NCI-H1436 treated with DMSO at 0.1 percent for 48 hours (cell line): Measurements from ENCODE around the gene LSAMP.

ENCODE experiments used
- DNase-seq: peaks from one replicate; lab custom pipeline; 2025; lab: John Stamatoyannopoulos, UW

The LSAMP gene

DNA sequence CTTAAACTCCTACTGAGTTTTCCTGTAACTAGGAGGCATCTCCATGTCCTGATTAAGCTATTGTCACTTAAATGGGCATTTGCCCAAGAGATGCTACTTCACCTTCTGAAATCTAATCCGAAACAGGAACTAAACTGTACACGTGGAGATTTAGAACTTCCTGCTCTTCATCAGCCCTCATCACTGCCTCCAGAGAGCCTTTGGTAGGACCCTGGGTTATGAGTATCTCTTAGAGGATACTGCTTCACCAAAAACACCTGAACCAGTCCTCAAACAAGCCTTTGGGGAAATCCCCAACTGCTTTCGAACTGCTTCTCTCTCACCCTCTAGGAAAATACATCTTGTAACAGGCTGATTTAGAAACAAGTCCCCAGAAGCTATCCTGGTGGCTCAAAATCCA, 501.7 kb downstream of the LSAMP start:
- DNase-seq = no peak

DNA sequence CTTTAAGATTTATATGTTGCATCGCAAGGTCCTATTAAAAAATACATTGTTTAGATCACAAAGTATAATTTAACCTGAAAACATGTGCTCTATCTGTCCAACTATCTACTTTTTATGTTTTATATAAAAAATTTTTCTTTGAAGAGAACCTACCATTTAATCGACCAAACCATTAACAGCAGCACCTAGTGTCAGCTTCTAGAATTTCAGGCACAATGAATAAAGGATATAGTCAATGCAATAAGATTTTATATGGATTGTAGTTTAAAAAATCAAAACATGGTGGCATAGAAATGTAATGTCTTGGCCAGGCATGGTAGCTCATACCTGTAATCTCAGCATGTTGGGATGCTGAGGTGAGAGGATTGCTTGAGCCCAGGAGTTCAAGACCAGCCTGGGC, 508.2 kb downstream of the LSAMP start:
- DNase-seq = no peak

DNA sequence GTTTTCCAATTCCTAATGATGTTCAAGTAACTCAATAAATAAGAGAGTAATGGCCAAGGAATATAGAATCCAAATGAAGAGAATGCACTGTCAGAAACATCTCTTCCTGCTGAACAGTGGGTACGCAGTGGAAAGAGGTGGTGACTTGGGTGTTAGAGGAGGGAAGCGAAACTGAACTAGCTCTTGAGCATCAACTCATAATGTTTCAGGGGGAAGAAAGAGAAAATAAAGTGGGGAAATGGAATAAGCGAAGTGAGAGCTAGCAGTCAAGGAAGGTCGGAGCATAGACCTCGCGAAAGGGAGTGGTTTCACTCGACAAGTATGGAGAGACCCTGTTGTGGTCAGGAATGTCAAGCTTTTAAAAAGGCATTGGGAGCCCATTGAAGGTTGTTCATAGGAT, 512.5 kb downstream of the LSAMP start:
- no peak for DNase-seq

DNA sequence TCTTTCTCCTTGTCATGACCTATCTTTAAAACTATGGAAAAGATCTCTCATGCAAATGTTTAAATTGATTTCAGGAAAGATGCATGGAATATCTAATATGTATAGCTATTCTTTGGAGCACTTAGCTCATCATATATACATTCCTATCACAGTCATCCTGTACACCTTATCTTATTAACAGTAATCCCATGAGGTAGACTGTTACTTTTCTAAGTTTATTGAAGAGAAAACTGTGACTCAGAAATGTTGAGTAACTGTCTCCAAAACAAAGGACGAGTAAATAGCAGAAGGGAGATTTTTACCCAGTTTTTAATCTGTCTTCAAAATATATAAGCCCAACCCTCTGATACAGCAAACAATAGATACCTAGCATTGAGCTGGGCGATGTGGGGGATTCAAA, 513.7 kb downstream of the LSAMP start:
- DNase-seq = no peak

DNA sequence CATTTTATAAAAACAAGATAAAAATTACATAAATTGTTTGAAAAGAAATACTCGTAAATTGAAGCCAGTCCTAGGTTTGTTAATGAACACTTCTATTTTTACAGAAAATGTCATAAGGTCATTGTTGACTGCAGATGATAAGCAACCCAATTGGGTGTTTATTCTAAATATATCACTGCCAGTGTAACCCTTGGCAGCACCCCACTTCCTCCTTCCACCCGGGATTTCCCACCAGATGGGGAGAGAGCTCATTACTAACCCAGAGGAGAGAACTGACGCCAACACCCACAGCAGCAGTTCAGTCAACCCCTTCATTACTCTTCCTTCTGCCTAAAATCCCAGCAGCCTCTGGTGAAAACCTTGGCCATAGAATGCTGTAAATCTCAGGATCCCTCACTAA, 514.4 kb downstream of the LSAMP start:
- DNase-seq = no peak

DNA sequence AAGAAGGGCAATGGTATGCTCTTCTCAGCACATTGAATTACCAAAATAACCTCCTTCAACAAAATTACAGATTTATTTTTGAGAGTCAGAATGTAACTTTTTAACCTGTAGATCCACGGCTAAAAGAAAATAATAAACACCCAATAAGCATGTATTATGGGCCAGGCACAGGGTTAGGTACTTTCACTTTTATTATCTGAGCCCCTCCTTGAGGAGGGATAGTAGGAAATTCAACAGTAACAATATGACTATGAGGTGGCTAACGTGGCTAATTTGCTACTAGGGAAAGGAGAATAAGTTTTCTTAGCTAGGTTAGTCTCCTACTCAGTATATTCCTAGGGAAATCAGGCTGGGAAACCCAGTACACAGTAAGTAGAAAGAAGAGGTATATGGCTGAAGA, 515.1 kb downstream of the LSAMP start:
- DNase-seq = no peak

DNA sequence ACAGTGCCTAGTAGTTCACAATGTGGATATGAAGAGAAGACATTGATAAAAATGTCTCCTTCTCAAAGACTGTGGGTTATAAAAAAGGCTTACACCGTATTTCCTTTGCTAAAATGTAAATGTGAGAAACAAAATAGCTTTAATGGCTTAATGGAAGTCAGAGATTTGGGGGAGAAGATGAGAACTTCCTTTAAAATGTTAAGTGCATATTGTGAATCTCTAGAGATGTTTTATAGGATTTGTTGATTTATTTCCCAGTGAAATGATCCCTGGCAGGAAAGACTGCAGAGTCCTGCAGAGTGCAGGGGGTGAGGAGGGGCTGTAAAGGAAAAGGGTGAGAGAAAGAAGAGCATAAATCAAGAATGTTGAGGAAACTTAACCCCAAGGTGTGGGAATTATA, 516.9 kb downstream of the LSAMP start:
- no peak for DNase-seq

DNA sequence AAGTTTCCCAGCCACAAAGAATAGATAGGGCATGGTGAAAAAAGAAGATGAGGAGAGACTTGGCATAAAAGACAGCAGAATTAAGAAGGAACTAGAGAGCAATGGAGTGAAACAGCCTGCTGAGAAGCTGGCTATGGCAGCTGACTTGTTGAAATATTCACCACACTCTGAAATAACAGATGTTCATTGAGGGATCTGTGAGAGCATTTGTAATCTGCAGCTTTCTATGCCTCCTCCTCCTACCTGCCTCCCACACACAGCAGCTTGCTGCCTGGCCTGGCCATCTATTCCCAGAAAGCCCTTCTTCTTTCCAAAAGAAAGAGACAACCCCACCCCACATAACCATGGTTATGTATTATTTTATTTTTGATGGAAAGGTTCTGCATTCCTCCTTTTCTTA, 518.1 kb downstream of the LSAMP start:
- DNase-seq = no peak

DNA sequence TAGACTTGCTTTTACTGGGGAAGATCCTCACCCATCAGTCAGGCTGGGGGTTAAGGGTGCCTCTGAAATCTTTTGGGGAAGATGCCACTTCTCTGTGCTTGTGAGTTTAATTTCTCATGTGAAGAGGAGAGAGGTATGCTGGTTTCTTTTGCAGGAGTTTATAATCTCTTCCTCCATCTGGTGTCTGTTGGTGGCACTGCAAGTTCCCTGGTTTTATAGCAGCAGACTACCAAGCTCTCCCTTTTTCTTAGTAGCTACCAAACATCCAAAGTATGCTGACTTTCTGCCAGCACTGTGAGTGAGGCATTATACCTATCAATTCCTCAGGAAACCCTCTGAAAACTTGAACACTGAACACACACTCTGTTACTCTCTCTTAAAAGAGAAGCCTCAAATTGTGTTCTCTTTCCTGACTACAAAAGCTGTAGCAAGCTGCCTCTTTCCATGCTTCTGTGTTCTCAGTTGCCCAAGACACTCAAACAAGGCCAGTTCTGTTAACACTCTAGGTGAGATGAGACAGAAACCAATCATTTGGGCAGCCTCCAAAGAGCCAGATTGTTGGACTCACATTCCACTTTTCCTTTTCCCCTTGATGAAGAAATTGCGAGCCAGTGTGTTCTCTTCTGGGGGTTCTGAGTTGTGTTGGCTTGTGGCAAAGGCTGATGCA, 522.5 kb downstream of the LSAMP start:
- no peak for DNase-seq

DNA sequence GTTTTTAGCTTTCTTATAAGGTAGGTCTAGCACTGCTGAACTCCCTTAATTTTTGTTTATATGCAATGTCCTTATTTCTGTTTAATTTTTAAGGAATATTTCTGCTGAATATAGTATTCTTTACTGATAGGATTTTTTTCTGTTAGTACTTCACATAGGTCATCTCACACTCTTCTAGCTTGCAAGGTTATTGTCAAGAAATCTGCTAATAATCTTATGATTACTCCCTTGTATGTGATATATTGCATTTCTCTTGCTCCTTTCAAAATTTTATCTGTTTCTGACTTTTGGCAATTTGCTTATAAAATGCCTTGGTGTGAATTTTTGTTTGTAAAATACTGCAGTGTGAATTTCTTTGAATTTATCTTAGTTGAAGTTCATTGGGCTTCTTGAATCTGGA, 523.6 kb downstream of the LSAMP start:
- no peak for DNase-seq

DNA sequence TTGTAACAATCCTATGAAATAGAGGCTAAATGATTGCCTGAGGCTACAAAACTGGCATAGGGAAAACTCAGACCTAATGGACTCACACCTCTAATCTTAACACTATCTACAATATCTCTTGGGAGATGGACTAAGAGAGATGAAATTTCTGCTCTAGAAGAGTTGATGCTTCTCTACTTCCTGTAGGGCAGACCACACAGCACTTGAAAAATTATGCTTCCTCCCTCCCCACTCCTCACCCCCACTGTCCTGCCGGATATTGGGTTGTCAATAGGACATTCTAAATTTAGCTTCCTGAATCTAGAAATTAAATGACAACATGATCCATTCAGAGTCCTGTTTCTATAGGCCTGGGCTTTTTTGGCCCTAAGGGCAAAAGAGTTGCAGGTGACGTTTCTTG, 526.4 kb downstream of the LSAMP start:
- DNase-seq = no peak

DNA sequence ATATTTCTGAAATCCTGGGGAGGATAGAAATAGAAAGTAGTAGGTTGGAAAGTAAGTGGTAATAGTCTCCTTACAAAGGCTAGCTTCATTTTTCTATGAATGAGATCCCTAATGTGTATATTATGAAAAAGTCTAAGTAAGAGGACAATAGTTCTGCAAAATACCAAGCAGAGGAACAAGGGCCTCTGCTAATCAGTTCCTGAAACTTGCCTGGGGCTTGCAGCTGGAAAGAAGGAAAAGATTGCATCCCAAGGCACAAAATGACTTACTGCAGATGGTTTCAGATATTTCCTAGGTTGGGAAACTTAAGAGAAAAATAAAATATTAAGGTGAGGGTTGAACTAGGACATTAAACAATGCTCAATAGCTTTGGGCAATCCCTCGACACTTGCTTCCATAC, 528.4 kb downstream of the LSAMP start:
- no peak for DNase-seq

DNA sequence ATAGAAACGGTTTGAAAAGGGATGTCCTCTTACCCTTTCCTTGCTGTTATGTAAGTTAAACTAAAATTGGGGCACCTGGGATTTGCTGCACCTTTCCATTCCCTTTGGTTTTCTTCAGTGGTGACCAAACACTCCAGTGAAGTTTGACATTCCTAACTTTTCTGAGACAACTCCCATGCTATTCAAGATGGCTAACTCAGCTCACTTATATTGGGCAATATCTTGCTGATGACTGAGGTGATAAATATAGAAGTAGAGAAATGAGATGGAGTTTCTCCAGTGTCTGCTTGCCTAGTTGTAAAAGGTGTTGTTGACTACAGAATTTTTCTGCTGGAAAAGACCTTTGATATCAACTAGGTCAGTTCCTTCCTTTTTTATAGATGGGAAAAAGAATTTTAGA, 530.2 kb downstream of the LSAMP start:
- DNase-seq = no peak

DNA sequence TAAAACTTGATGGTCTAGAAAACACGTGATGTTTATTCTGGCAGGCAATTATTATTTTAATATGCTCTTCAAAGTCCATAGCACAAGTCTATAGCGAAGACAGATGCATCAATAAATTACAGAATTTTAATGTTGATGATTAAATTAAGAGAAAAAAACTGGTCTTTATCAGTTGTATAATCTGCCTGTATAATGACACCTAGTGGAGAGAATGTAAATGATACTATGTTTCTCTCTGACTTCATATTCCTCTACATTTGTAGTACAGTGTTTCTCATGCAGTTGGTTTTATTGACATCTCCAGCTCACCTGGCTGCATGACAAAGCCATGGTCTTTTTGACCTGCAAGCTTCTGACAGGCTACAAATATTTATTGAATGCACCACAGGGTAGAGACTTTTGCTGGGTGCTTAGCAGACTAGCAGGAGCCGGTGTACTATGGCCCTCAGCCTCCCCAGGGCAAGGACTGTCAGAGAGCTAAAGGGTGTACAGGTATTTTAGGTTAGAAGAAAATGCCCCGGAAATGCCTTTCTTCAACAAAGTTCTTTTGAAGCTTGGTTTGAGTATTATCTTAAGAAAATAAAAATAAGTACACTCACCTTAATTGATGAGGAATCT, 532.1 kb downstream of the LSAMP start:
- DNase-seq = no peak

DNA sequence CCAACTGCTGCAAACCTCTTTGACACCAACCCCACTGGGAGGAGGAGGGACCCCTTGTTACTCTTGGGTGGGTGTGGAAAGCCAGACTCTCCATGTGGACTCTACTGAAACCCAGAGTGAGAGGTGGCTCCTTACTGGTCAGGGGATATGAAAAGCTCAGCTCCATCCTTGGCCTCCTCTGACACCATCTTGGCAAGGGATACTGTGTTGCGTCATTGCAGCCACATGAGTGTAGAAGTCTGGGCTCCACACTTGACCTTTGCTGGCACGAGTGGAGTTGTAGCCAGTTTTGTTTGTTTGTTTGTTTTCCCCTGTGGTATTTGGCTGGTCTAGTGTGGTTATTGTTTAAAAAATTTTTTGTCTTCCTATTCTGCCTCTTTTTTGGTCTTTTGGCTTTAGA, 532.9 kb downstream of the LSAMP start:
- DNase-seq = no peak

DNA sequence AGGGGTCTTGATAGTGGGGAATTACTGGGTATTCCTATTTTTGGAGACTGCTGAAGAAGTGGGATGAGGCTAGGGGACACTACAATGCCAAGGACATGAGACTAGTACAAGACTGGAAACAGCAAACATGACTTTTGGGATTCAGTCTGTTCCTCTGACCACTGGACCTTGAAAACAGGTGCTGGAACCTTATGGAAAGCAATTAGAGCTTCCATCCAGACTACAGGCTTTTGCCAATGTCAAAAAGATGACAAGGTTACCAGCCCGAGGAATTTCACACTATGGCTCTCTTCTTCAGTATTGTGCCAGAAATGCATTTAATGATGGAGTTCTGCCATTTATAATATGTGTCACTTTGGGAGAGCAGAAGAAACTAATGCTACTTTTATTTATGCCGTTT, 539.4 kb downstream of the LSAMP start:
- no peak for DNase-seq

DNA sequence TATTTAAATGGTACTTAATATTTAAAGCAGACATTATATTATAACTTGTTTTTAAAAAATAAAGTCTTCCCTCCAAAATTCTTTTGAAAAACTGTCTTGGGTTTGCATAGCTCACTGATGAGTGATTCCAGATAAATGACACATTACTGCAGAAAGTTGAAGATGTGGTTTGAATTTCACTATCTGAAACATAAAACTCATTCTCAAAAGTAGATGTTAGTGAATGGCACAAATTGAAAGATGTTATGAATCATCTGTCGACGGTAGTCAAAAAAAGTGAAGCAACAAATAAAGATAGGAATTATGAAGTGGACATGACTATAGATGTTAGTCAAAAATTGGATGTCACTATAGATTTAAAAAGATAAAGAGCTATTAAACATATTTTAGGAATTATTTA, 541.4 kb downstream of the LSAMP start:
- no peak for DNase-seq

DNA sequence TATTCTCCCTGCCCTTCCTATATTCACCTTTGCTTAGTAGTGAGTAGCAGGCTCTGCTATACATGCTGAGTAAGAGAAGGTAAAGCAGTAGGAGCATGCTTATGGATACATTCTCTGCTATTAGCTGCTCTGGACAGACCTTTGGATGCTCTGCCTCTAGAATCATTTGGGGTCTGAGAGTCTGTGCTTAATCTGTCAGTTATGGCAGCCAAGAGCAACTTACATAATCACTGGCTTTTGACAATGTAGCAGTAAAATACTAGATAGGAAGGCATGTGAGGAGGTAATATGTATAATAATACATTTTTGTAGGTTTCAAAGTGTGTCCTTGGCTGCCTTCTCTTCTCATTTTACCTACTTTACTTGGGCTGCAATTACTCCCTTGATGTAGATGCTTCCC, 544.3 kb downstream of the LSAMP start:
- DNase-seq = no peak

DNA sequence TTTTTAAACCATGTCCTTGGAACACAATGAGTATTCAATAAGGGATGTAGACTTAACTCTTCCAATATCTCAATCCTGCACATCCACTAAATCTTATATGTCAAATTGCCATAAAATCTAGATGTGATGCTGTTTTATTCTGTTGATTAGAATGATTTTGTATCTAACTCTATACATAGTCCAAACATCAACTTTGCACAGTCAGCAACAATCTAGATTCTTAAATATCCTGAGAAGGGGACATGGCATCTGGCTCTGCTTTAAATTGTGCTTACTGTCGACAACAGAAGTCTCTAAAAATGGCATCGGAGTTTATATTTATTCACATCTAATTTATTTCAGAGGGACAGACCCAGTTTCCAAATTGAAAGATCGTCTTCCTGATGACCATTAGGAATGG, 545.8 kb downstream of the LSAMP start:
- DNase-seq = no peak

DNA sequence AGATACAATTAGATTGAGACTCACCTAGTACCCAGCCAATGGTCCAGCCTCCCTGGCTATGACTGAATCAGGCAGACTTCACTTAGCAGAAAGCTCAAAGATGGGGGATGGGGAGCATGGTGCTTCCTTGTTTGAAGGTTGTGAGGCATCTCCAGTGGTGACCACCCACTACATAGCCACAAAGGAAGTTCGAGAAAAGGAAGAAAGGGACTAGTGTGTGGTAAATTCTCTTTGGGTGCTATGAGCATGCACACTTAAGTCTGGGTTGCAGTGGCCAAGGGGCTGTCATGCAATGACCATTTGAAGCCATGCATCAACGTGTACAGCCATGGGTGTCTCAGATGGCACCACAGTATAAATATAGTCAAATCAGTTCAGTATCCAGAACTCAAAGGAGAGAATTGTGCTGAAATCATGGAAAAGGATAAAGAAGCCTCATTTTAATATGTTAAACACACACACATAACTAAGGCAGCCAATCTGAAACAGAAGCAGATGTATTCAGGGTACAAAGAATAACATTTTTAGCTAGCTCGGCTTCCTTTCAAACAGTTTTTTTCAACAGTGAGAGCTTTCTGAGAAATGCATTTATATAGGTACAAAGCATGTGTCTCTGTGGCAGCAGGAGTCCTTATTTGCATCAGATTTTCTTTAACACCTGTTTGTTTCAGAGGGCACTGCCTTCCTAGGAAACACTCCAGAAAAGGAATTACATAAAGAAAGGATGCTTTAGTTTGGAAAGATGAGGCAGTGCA, 546.5 kb downstream of the LSAMP start:
- no peak for DNase-seq

DNA sequence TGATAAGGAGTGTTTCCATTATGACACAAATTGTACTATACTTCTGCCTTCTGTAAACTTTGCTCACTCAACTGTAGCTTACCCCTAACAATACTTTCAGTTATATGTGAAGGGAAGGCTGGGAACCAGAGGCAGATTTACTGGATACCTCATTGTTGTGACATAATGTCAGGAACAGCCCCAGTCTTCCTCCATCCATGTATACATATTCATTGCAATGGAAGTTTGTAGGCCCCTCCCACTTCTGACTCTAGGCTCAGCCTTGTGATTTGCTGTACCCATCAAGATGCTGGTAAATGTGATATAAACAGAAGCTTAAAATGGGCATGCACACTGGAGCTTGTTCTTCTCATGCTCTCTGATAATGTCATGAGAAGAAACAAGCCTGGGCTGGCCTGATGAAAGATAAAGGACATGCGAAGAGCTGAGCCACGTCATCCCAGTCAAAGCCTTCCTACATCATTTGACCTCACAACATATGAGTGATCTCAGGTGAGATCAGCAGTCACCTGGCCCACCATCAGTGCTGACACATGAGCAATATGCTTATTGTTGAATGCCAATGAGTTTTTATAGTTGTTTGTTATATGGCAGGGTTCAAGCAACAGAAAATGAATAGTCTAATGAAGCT, 554.2 kb downstream of the LSAMP start:
- no peak for DNase-seq

DNA sequence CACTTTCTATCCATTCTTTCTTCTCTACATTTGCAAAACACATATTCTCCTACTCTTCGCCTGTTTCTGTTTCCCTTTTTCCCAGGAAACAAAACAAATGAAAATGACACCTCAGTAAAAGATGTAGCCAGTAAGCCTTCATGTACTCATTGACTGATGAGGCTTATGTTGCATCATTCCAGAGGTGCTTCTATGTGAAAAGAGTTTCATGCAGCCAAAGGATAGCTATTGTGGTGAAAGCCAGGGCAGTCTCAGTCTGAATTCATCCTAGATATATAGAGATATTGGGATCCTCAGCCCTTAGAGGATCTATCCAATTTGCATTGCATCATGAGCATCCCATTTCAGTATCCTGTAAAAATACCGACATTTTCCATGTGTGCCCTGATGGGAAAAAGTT, 554.7 kb downstream of the LSAMP start:
- DNase-seq = no peak

DNA sequence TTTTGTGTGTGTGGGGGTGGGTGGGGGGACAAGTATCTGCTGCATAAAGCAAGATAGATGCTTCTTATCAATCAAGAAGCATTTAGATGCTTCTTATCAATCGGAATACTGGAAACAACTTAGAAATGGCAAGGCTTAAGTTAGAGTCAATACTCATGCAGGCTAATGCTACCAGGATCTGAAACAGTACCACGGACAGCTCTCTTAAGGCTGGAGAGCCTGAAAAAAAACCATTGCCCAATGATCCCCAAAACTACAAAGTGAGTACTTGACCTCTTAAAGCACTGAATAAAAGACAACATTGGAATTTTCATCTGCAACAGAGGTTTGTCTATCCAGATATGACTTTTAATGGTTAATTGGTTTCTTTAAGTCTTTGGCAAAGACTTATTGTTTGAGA, 559.7 kb downstream of the LSAMP start:
- no peak for DNase-seq
